Upper lobe of left lung (tissue), 6 donors: Measurements from ENCODE around the gene RRP9. TPM values are rescaled to one million over a fixed set of nuclear protein-coding genes. Genes with fewer than 3 reads are reported as not detected.
A peak's percentile ranks its signal among the peaks of the same experiment; 100 is the strongest.
"Not testable (repeated sequence)": the region's sequence is repeated elsewhere in the genome, so short reads cannot be mapped to it uniquely, and the experiment has no call there.

Source experiments
- ATAC-seq, 2 donors: fragments of 200-7000 bp; cut with Tn5 transposase; one replicate each; pipeline ENCODE4 v1.9.1; 2022; ENCODE audit warnings: mild to moderate bottlenecking in 2 of 2, moderate library complexity in 2 of 2; ENCODE audit not compliant: low FRiP score in 2 of 2
- DNase-seq, 2 donors: peaks; one replicate each; pipeline ENCODE4 v3.0.0-alpha.2; 2019 to 2020
- H3K27ac ChIP-seq, 4 donors: fragments of 200-600 bp; sonication (generic); one replicate each; pipeline ENCODE4 v1.5.1; 2016 to 2019
- H3K27me3 ChIP-seq, 4 donors: fragments of 200-600 bp; sonication (generic); one replicate each; pipeline ENCODE4 v1.5.1; 2017 to 2019
- H3K36me3 ChIP-seq, 4 donors: fragments of 200-600 bp; sonication (generic); one replicate each; pipeline ENCODE4 v1.5.1; 2016 to 2019
- H3K4me1 ChIP-seq, 4 donors: fragments of 200-600 bp; sonication (generic); one replicate each; pipeline ENCODE4 v1.5.1; 2018 to 2019
- H3K4me3 ChIP-seq, 4 donors: fragments of 200-600 bp; sonication (generic); one replicate each; pipeline ENCODE4 v1.5.1; 2017 to 2019; ENCODE audit warnings: mild to moderate bottlenecking in 2 of 4, moderate library complexity in 1 of 4
- H3K9me3 ChIP-seq, 4 donors: fragments of 200-600 bp; sonication (generic); one replicate each; pipeline ENCODE4 v1.5.1; 2018 to 2019
- CTCF ChIP-seq, 6 experiments: fragments of 450-650 bp in 4 of 6; fragments of 200-600 bp in 2 of 6; sonication (generic) in 2 of 6; IDR thresholded peaks; one replicate each; pipeline ENCODE4 v1.5.1; 2016 to 2019; ENCODE audit warnings: antibody characterized with exemption in 6 of 6
- EP300 ChIP-seq, 4 donors: sonication (generic); formaldehyde crosslinking; IDR thresholded peaks; one replicate each; pipeline ENCODE4 v1.5.1; 2017; ENCODE audit warnings: antibody characterized with exemption in 4 of 4, control low read depth in 2 of 4
- POLR2A ChIP-seq, 4 donors: fragments of 450-650 bp; IDR thresholded peaks; one replicate each; pipeline ENCODE4 v1.5.1; 2016 to 2017; ENCODE audit warnings: antibody characterized with exemption in 4 of 4, mild to moderate bottlenecking in 2 of 4
- POLR2AphosphoS5 ChIP-seq, 2 donors: sonication (generic); formaldehyde crosslinking; IDR thresholded peaks; one replicate each; pipeline ENCODE4 v1.5.1; 2017; ENCODE audit warnings: antibody characterized with exemption in 2 of 2
- WGBS, 2 donors: methylation state at CpG; one replicate each; pipeline ENCODE4 v1.1.5; 2017 to 2018; 5-methylcytosine and 5-hydroxymethylcytosine counted together
- total RNA-seq, 6 donors: library from RNA; depleted of rRNA in 4 of 6; stranded (reverse); fragments of >200 nt in 4 of 6; gene quantifications; one replicate each; pipeline versions ENCODE4 v1.1.0 to v1.2.1, GENCODE V29; 2016 to 2021
- donor health status: DM: no; HTN: no; CAD: no; lungs with moderate emphysema.
- donor health status: DM: no; HTN: yes; CAD: no; lungs with severe emphysema.

RRP9 gene
- total RNA-seq, 6 donors from 2014 or later, result 10.7 to 30.4 (median 19.8) TPM

- Histone ChIP-seq H3K27me3 (no peaks in the 10 kb centered on the region), H3K27ac (no peak overlapping the region), H3K4me3 (no peak overlapping the region), H3K36me3 (peaks cover 28 to 49% (median 44%) of the 10 kb centered on the region in 4 donors), H3K4me1 (no peaks in the 10 kb centered on the region), H3K9me3 (no peaks in the 10 kb centered on the region)
- no peak for TF ChIP-seq POLR2A (IDR thresholded peaks at IDR 0.05)
- TF ChIP-seq CTCF (IDR thresholded peaks at IDR 0.05), result no peak
- TF ChIP-seq POLR2AphosphoS5 (IDR thresholded peaks at IDR 0.05), result no peak
- TF ChIP-seq EP300 (IDR thresholded peaks at IDR 0.05), result no peak
- DNase-seq, result no peak
- 91 to 95% methylated on average over 6 of the region's 6 CpGs for WGBS, 2 donors
- no peak for ATAC-seq
Measured at GRCh38 chr3:51931756-51932155, 9.9 kb downstream of the RRP9 start.

GRCh38 chr3:51930439-51930838 lies 11.3 kb downstream of the RRP9 start:
- ATAC-seq, result no peak
- DNase-seq, result no peak
- WGBS, 2 donors, result 82 to 100% methylated on average over 1 of the region's 1 CpG
- no peaks in the 10 kb centered on the region for H3K4me1 ChIP-seq
- no peak overlapping the region for H3K4me3 ChIP-seq
- peaks cover 15 to 36% (median 32%) of the 10 kb centered on the region in 4 donors for H3K36me3 ChIP-seq
- no peak overlapping the region for H3K27ac ChIP-seq
- TF ChIP-seq POLR2AphosphoS5 (IDR thresholded peaks at IDR 0.05) (no peak), EP300 (IDR thresholded peaks at IDR 0.05) (no peak), CTCF (IDR thresholded peaks at IDR 0.05) (no peak), POLR2A (IDR thresholded peaks at IDR 0.05) (no peak)
- H3K9me3 ChIP-seq, result no peaks in the 10 kb centered on the region
- H3K27me3 ChIP-seq, result no peaks in the 10 kb centered on the region

GRCh38 chr3:51929420-51930003 lies 12.2 kb downstream of the RRP9 start:
- H3K4me3 ChIP-seq, result no peak overlapping the region
- DNase-seq (no peak), ATAC-seq (peak in 1 of 2 donors; percentile 33)
- H3K9me3 ChIP-seq, result no peaks in the 10 kb centered on the region
- WGBS, 2 donors, result 81 to 82% methylated on average over 5 of the region's 5 CpGs
- no peak overlapping the region for H3K27ac ChIP-seq
- TF ChIP-seq CTCF (IDR thresholded peaks at IDR 0.05), result no peak
- TF ChIP-seq POLR2AphosphoS5 (IDR thresholded peaks at IDR 0.05), result no peak
- no peak for TF ChIP-seq EP300 (IDR thresholded peaks at IDR 0.05)
- TF ChIP-seq POLR2A (IDR thresholded peaks at IDR 0.05), result no peak
- H3K4me1 ChIP-seq, result no peaks in the 10 kb centered on the region
- H3K27me3 ChIP-seq, result no peaks in the 10 kb centered on the region
- peaks cover 9 to 27% (median 23%) of the 10 kb centered on the region in 4 donors for H3K36me3 ChIP-seq

GRCh38 chr3:51928981-51929380 lies 12.7 kb downstream of the RRP9 start:
- not testable (repeated sequence) for DNase-seq, H3K9me3 ChIP-seq, H3K27ac ChIP-seq, H3K4me1 ChIP-seq, H3K27me3 ChIP-seq, H3K4me3 ChIP-seq, ATAC-seq
- WGBS, 2 donors, result 87 to 88% methylated on average over 3 of the region's 3 CpGs
- H3K36me3 ChIP-seq, result peaks cover 7 to 21% (median 18%) of the 10 kb centered on the region in 4 donors

GRCh38 chr3:51928438-51928837 lies 13.3 kb downstream of the RRP9 start:
- peaks cover 7 to 16% (median 12%) of the 10 kb centered on the region in 4 donors for H3K36me3 ChIP-seq
- no peaks in the 10 kb centered on the region for H3K27me3 ChIP-seq
- H3K4me1 ChIP-seq, result no peaks in the 10 kb centered on the region
- ATAC-seq, result peak; percentile 8 to 58
- no peaks in the 10 kb centered on the region for H3K9me3 ChIP-seq
- WGBS, 2 donors, result 93 to 97% methylated on average over 6 to 7 of the region's 7 CpGs
- TF ChIP-seq EP300 (IDR thresholded peaks at IDR 0.05) (no peak), CTCF (IDR thresholded peaks at IDR 0.05) (no peak), POLR2A (IDR thresholded peaks at IDR 0.05) (no peak), POLR2AphosphoS5 (IDR thresholded peaks at IDR 0.05) (no peak)
- H3K4me3 ChIP-seq, result no peak overlapping the region
- DNase-seq, result no peak
- H3K27ac ChIP-seq, result no peak overlapping the region
